Measurements from ENCODE around the gene GAST. TPM values are rescaled to one million over a fixed set of nuclear protein-coding genes. Genes with fewer than 3 reads are reported as not detected.

GAST gene
- total RNA-seq, 1 donor from 2014 or later, result not detected

DNA sequence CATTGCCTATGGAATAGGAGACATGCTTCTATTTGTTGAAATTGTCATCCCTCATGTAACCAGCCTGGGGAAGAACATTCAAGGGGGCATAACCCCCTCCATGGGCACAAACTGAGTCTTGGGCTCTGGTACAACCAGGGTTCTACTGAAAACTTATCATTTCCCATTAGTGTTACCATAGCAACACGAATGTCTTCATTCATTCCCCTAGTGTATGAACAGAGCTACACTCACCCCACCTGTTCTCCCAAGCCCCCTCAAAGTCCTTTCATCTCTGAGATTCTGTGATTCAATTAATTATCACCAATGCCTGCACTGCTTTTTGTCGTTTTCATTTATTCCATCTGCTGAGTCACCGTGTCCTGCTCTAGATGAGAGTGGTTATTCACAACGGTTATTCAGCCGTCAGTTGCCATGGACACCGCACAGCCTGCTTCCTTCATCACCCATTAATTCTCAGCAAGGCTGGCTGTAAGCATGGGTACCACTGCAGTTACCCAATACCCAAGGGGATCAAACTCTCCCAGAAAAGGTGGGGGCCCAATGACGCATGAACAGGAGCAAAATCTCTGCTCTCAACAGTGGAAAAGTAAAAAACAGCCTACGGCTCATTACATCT lies 1.6 kb upstream of the GAST start:
- Histone ChIP-seq H3K27me3 (ENCODE audit: low read depth) (peaks cover 6% of the 10 kb centered on the region), H3K36me3 (no peaks in the 10 kb centered on the region), H3K27ac (no peak overlapping the region), H3K9me3 (no peaks in the 10 kb centered on the region), H3K4me1 (no peaks in the 10 kb centered on the region), H3K4me3 (no peak overlapping the region)
- intact Hi-C loops (cut with DNase I), result no loop called here
- ATAC-seq, result no peak
- TF ChIP-seq, protein P1, sequence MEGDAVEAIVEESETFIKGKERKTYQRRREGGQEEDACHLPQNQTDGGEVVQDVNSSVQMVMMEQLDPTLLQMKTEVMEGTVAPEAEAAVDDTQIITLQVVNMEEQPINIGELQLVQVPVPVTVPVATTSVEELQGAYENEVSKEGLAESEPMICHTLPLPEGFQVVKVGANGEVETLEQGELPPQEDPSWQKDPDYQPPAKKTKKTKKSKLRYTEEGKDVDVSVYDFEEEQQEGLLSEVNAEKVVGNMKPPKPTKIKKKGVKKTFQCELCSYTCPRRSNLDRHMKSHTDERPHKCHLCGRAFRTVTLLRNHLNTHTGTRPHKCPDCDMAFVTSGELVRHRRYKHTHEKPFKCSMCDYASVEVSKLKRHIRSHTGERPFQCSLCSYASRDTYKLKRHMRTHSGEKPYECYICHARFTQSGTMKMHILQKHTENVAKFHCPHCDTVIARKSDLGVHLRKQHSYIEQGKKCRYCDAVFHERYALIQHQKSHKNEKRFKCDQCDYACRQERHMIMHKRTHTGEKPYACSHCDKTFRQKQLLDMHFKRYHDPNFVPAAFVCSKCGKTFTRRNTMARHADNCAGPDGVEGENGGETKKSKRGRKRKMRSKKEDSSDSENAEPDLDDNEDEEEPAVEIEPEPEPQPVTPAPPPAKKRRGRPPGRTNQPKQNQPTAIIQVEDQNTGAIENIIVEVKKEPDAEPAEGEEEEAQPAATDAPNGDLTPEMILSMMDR (IDR thresholded peaks at IDR 0.05), result no peak
- DNase-seq, result no peak

DNA sequence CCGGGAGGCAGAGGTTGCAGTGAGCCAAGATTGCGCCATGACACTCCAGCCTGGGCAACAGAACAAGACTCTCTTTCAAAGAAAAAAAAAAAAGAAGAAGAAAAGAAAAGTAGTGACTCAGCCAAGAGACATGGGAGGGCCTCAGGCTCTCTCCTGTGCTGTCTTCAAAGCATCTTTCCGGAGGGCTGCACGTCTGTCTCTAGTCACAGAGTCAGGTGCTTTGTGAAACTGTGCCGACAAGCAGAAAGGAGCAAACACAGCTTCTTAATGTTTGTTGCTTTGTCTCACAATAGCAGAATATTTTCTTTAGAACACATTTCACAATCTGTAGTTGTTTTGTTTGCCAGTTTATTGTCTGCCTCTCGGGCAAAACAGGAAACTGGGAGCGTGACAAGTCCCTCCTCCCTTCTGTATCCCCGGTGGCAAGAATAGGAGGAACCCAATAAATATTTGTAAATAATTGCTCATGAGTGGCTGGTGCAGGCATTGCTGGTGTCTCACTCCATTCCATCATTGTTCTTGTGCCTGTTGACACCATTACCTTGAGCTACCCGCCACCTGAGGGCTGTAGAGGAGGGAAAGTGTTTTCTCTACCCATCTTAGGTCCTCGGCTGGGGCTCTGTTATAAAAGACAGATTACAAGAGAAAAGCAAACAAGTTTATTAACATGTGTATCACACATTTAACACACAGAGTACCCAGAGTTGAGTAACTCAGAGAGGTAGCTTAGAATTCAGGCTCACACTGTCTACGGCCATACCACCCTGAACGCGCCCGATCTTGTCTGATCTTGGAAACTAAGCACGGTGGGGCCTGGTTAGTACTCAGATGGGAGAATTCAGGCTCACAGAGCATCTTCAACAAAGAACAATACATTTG lies 5.5 kb downstream of the GAST start:
- no peak overlapping the region for H3K27ac ChIP-seq
- intact Hi-C loops (cut with DNase I), result no loop called here
- no peaks in the 10 kb centered on the region for H3K9me3 ChIP-seq
- no peaks in the 10 kb centered on the region for H3K27me3 ChIP-seq (ENCODE audit: low read depth)
- TF ChIP-seq, protein P1 (IDR thresholded peaks at IDR 0.05), result no peak
- H3K4me3 ChIP-seq, result no peak overlapping the region
- H3K4me1 ChIP-seq, result no peaks in the 10 kb centered on the region
- H3K36me3 ChIP-seq, result no peaks in the 10 kb centered on the region
- DNase-seq (no peak), ATAC-seq (peak in 1 of 2 donors; percentile 34)

DNA sequence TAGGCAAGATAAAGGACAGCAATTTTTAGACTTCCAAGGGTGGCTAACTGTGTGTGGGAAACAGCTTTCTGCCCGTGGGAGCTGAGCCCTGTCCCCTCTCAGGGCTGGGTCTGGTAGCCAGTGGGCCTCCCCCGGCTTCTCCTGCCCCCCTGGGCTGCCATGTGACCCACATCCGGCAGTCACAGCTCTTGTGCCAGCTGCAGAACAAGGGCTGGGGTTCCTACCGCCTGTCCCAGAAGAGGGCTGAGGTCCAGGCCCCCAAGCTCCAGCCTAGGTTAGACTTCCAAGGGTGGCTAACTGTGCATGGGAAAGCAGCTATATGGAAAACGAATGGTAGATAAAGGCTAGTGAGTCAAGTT lies 6.1 kb downstream of the GAST start:
- Histone ChIP-seq H3K4me3 (no peak overlapping the region), H3K27ac (no peak overlapping the region), H3K4me1 (no peaks in the 10 kb centered on the region), H3K27me3 (ENCODE audit: low read depth) (no peaks in the 10 kb centered on the region), H3K9me3 (no peaks in the 10 kb centered on the region), H3K36me3 (no peaks in the 10 kb centered on the region)
- intact Hi-C loops (cut with DNase I), result no loop called here
- ATAC-seq (peak in 1 of 2 donors; percentile 12), DNase-seq (no peak)
- TF ChIP-seq, protein P1 (IDR thresholded peaks at IDR 0.05), result no peak

DNA sequence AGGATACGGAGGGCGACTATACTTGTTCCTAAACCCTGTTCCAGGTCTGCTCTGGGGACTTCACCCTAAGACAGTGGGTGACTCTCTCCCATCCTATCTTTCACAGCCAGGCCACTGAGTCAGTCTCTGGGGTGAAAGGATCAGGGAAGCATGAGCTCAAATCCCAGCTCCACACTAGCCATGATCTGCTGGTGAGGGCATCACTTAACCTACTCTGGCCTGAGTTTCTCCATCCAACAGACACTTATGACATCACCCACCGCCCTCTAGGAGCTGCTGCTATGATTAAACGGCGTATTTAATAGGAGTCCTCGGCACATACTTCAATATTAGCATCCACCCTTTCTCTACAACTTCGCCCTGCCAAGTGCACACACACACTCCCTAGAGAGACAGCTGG lies 10.1 kb downstream of the GAST start:
- DNase-seq, result no peak
- Histone ChIP-seq H3K4me1 (no peaks in the 10 kb centered on the region), H3K9me3 (no peaks in the 10 kb centered on the region), H3K36me3 (no peaks in the 10 kb centered on the region), H3K27me3 (ENCODE audit: low read depth) (no peaks in the 10 kb centered on the region), H3K27ac (no peak overlapping the region), H3K4me3 (no peak overlapping the region)
- TF ChIP-seq, protein P1 (IDR thresholded peaks at IDR 0.05), result no peak
- no peak for ATAC-seq
- intact Hi-C loops (cut with DNase I), result no loop called here

DNA sequence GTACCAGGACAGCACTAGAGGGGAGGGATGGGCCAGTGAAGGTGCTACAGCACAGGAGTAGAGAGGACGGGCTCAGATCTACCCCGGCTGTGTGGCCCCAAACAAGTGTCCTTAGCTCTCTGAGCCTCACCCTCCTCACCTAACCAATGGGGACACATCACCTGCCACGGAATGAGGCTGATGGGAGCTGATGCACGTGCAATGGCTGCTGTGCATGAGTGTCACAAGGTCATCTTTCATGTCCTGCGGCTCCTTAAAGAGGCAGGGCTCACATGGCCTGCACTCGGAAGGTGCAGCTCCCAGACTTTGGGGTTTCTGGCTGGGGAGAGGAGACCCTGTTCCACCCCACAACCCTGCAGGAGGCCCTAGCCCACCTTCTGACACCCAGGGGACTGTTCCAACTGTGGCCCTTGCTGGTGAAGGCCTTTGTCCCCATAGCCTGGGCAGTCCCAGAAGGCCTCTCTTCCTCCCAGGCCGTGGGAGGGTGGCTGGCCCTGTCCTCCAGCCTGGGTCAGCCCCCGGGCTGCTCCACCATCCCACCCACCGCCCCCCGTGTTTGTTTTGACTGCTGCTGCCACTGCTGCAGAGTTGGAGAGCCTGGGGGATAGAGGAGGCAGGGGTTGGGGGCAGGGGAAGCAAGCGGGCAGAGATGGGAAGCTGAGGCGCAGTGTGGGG lies 11.8 kb downstream of the GAST start:
- no peaks in the 10 kb centered on the region for H3K9me3 ChIP-seq
- DNase-seq, result no peak
- H3K4me3 ChIP-seq, result no peak overlapping the region
- intact Hi-C loops (cut with DNase I), result no loop called here
- no peaks in the 10 kb centered on the region for H3K4me1 ChIP-seq
- TF ChIP-seq, protein P1 (IDR thresholded peaks at IDR 0.05), result no peak
- ATAC-seq, result peak in 1 of 2 donors; percentile 31
- H3K27me3 ChIP-seq (ENCODE audit: low read depth), result no peaks in the 10 kb centered on the region
- no peak overlapping the region for H3K27ac ChIP-seq
- H3K36me3 ChIP-seq, result no peaks in the 10 kb centered on the region

Measured in lower lobe of right lung (tissue), 2 donors.